HG02852 (cell line): ENCODE data around the gene CCDC160.
"Not testable (repeated sequence)": the region's sequence is repeated elsewhere in the genome, so short reads cannot be mapped to it uniquely, and the experiment has no call there.

Source experiments
- ATAC-seq: cut with Tn5 transposase; IDR thresholded peaks from one replicate; pipeline ENCODE4 v1.9.1; 2021; ENCODE audit warnings: mild to moderate bottlenecking, moderate library complexity; ENCODE audit not compliant: unreplicated experiment

CCDC160 gene

DNA sequence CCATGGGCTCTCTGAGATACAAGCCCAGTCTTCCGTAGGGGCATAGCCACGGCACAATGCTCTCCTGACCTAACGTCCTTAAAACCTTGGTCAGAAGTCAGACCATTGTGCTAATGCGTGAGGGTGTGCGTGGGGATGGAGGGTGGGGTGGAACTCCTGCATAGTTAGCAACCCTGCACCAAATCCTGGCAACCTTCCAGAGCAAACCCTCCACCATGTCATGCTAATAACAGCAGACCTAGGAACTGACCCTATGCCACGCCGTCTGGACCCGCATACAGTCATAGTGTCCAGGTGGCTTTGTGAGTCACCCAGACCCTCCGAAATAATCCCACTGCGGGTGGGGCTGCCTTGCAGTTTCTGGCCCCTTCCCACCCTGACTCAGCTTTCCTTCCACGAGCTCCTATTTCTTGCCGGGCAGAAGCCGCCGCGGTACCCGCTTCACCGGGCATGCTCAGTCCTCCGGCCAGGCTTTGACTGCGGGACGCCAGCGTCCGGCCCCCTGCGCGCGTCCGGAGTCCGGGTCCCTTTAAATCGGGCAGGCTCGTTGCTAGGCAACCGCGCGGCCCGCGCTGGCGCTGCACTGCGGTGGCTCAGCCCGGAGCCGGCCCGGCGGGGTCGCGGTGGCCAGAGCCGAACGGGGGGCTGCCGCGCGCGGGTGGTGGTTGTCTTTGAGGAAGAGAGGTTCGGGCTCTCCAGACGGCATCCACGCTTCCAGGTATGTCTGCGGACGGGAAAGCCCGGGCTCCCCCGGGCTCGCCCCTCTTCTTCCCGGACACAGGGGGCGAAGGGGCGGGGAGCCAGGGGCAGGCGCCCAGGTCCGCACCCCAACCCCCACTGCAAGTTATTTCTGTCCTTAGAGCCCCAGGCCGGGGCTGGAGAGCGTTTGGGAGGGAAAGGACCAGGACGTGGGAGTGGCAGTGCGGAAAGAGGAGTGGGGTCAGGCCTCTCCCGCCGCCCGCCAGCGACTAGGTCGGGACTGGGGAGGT, at the start of gene CCDC160:
TSS of gene CCDC160 (plus strand) at position 557 of the 989 bp plus-strand sequence. CDS start 7,619 bp downstream, outside the sequence.
- no peak for ATAC-seq

DNA sequence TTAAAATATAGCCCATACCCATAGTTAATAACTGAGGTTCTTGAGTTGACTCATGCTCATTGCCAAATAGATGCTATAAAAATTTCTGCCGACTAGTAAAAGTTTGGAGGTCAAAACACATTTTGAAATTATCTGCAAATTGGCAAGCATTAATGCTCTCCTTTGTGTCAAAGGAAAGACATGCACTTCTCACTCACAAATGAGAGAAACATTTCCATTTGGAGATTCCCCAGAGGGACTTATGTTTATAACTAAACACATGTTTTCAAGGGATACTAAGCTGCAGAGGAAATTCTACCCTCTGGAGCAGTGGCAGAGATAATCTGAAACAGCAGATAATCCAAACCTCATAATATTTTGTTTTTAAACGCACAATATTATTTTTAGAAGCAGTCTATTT, 45.7 kb upstream of the CCDC160 start:
- ATAC-seq, result no peak

DNA sequence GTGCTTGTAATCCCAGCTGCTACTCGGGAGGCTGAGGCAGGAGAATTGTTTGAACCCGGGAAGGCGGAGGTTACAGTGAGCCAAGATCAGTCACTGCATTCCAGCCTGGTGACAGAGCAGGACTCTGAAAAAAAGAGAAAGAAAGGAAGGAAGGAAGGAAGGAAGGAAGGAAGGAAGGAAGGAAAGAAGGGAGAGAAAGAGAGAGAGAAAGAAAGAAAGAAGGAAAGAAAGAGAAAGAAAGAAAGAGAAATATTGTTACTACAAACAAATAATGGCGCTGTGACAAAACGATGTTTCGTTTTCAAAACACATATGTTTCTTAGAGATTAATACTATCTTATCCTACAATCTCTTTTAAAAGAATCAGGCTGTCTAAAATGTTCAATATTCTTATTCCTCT, 42.1 kb upstream of the CCDC160 start:
- ATAC-seq, result no peak

DNA sequence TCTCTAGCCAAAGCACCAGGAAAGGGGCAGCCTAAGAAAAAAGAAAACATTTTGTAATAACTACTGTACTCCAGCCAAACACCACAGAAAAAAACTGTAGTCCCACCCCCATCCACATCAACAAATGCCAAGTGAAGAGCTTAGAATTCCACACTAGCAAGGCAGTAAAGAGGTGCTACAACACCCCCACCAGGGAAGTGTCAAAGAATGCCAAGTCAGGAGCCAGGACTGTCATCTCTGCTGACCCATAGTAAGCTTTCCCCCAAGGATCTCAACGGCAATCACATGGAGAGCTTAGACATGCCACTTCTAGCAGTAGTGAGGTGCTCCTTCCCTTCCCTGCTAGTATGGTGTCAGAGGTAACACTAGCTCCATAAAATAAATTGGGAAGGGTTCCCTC, 34.4 kb upstream of the CCDC160 start:
- no peak for ATAC-seq

DNA sequence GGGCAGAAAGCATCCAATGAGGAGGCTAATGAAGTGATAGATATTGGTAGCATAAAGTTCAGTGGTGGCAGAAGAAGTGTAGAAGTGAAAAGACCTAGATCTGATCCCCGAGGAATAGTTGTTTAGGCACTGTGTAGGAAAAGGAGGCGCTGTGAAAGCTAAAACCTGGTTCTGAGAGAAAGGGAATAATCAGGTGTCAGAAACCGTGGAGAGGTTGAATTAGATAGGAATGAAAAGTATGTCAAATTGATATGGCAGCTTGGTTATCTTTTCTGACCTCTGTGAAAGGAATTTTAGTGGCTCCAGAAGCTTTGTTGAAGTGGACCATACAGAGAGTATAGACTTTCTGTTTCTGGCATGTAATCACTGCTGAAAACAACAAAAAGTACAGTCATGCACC, 30.8 kb upstream of the CCDC160 start:
- no peak for ATAC-seq

DNA sequence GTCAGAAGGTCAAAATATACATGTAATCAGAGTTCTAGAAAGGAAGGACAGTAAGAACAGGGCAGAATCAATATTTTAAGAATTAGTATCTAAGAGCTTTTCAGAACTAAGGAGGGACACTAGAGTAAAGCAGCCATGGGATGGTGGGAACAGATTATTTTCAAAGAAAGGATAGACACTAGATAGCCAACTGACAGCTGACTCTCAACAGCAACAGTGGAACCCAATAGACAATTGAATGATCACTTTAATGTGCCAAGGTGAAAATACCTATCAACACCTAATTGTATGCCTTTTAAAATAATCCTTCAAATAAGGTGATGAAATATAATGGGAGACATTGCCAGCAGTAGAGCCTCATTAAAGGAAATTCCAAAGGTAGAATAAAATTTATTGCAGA, 26.5 kb upstream of the CCDC160 start:
- ATAC-seq, result no peak

DNA sequence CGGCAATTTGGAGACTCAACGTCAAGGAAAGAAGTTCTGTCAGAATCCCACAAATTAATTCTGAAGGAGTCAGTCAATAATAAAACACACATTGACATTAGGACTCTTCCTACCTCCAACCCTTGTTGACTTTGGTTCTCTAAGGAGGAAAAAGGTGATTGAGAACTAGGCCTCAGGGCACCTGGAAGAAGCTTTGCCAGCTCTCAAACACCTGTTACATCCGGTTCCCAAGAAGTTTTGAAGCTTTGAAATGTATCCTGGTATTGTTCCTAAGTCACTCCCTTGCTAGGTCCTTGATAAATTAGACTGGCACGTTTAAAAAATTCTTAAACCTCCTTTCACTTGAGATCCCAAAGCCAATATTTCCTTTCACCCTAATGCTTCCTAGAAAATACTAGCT, 1.7 kb upstream of the CCDC160 start:
- no peak for ATAC-seq

DNA sequence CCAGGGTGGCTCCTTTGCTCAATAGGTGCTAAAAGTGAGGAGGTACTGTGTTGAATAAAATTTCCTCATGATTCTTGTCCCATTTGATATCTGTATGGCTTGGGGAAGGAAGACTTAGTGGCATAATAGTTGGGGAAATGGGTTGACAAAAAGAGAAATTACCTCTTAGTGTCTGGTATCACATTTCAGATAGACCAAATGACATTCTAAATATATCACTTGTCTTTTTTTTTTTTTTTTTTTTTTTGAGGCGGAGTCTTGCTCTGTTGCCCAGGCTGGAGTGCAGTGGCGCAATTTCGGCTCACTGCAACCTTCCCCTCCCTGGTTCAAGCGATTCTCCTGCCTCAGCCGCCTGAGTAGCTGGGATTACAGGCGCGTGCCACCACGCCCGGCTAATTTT, 1.2 kb downstream of the CCDC160 start:
- ATAC-seq, result not testable (repeated sequence)

DNA sequence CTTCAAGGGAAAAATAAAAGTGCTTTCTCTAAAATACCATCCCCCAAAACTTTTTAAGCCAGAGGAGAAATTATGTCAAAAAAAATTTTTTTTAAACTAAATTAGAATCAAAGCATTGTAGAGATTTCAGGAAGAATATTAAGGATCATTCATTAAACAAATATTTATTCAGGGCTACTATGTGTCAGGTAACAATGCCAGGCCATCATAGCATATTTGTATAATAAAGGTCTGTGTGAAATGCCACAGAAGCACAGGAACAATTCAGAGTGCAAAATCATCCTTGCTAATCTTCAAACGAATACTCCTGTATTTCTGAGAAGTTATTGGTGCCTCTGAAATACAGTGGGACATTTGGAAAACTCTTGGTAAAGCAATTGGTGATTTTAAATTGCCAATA, 2.0 kb downstream of the CCDC160 start:
- no peak for ATAC-seq

DNA sequence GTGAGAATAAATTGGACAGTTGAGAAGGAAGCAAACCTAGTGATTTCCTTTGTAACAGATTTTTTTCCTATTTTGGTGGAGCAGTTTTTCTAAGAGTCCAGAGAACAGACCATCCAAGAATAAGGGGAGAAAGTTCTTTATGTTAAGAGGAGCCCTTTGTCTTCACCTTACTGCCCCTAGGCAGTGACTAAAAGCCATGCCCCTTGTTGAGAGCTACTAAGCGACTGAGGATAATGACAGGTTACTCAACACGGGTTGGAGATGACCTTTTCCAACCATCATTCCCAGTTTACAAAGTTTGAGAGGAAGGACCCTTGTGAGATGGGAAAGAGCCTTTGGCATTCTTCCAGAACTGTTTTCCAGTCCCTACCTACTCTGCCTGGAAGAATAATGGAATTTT, 3.2 kb downstream of the CCDC160 start:
- no peak for ATAC-seq

DNA sequence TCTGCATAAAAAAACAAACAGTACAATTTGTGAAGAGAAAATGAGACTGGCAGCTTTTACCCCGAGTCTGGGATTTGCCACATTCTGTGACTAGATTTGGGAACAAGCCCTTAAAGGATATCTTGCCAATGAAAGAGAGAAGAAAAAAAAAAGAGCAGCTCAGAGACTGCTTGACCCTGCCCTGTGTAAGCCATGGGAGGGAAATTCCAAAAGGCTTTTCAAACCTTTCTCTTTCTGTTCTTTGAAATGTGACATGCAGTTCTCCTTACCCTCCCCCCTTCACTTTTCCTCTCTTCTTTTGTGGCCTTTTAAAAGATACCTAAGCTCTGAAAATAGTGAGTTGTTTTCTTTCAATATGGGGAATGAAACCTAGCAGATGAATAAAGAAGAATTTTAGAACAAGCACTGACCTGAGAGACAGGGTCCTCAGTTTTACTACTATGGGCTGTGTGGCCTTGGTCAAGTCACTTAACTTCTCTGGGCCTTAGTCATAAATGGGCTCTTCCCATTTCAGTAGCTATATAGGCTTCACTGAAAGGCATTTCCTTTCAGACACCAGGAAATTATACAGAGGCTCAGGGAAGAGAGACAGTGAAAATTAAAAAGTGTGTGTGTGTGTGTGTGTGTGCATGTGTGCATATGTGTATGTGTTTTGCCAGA, 5.1 kb downstream of the CCDC160 start:
- ATAC-seq, result no peak

DNA sequence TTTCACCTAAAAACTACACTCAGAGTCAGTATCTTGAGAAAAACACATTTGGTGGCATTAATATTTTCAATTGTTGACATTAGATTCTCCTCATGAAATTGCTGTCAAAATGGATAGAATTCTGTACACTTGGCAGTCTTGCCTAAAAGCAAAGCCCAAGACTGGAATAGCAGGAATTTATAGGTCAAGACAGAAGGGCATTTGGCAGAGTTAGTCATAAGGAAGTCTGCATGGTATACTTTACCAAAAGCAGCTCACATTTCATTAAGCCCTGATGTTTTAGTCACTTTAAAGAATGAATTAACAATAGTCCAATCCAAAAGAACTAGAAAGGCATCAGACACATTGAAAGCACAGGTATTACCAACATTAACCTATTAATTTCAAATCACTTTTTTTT, 7.1 kb downstream of the CCDC160 start:
- no peak for ATAC-seq

DNA sequence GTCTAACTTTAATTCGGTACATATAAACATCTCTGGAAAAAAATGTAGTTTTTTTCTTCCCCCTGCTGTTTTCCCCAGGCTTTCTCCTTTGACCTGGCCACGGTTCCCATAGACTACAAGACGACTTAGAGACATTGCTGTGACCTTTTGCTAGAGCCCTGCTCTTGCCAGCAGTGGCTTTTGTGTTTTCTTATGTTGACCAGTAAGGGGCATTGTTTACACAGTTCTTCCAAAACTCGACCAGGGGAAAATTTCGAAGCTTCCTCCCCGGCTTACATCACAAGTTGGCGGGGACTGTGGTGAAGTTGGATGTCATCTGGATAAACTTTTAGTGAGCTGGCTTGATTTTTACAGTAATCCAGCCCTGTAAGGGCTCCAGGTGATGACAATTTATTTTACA, 9.3 kb downstream of the CCDC160 start:
- ATAC-seq, result no peak

DNA sequence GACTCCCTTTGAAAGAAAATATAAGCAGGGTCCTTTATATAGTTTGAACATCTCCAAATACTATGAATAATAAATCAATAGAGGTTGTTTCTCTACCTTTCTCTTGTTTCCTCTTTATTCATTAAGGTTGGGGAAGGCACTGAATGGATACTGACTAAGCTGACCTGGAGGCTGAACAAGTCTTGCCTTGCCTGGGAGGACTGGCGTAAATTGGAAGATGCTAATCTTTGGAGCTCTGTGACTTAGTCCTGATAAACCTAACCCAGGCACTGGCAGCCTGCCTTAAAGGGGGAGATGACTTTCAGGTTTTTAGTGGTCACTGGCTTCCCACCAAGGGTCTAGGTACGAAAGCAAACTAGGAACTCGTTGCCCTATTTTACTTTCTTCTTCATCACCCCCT, 10.5 kb downstream of the CCDC160 start:
- ATAC-seq, result no peak

DNA sequence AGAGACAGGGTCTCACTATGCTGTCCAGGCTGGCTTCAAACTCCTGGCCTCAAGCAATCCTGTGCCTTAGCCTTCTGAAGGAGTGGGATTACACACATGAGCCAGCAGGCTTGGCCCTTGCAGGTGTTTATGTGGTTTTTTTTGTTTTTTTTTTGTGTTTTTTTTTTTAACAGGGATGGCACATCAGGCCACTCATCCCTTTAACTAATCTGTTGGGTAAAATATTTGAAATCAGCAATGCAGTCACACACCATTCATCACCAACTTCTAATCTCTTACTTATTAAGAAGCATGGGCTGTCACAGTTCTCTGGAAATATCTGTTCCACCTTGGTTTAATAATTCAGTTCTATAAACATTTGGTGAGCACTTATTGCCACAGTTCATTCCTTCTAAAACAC, 12.3 kb downstream of the CCDC160 start:
- ATAC-seq, result no peak

DNA sequence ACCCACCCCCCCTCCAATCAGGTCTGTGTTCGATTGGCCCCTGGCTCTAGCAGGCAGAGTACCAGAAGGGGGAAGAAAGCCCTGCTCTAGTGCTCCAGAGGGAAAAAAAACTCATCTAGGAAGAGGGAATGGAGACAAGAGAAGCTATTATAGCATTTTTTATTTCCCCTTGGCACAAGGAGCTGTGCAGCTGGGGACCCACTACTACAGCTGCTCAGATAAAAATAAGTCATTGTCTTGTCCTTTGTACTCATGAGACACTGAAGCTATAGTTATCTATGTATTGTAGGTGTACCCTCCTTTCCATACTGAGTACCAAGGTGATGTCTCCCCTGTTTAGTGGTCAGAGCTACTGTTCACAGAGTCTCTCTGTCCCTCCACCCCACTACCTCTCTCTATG, 14.3 kb downstream of the CCDC160 start:
- no peak for ATAC-seq

DNA sequence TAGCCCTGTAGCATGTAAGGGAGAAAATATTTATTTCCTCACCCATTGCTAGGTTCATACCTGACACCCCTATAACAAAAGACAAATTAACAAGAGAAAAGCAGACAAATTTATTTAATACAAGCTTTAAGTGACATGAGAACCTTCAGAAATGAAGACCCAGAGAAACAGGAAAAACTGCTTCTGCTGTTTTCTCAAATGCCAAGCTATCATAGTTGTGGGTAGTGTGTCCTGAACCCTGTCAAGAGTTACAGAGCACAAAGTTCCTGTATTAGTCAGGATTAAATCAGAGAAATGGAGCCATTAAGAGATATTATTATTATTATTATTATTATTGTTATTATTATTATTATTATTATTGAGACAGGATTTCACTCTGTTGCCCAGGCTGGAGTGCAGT, 17.5 kb downstream of the CCDC160 start:
- ATAC-seq, result no peak

DNA sequence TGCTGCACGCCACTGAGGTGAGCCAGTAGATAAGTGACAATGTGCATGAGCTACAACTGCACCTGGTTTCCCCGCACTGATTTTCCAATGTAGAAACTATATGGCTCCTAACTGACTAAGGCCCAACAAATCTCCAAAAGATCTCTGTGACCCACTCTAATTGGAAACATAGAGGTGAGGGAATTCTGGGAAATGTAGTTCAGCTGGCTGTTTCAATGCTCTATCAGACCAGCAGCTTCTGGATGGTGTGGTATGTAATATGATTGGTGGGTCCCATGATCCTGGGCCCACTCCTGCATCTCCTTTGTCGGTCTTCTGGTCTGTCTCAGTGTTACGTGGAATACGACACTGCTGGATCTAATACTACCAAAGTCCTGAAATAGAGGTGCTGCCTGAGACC, 18.6 kb downstream of the CCDC160 start:
- no peak for ATAC-seq

DNA sequence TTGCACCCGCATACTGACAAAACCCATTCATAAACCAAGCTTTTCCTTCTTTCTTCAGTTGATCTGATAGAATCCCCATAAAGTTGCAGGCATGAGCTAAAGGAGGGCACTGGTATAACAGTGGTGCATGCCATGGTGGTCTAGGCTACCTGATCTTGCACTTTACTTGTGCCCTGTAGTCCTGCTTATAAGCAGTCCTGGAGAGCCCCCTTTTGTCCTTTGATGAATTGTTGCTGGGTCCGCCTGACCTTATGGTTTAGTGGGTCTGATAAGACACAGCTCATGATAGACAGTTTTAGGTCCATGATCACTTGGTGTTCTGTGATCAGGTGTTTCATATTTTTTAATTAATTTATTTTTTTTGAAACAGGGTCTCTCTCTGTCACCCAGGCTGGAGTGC, 19.7 kb downstream of the CCDC160 start:
- no peak for ATAC-seq

DNA sequence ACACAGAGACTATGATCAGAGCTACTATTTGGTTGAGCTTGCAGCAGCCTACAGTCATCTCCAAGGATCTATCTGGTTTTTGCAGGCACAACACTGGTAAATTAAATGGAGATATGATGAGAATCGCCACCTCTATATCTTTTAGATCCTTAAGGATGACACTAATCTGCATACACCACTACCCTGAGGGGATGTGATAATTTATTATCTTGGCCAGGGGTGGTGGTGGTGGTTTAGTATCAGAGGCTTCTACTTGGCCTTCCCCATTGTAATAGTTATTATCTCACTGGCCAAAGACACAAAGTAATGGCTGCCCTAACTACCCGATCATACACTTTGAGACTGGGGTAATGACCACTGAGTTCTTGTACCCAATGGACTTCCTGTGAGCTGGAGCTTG, 21.2 kb downstream of the CCDC160 start:
- no peak for ATAC-seq

DNA sequence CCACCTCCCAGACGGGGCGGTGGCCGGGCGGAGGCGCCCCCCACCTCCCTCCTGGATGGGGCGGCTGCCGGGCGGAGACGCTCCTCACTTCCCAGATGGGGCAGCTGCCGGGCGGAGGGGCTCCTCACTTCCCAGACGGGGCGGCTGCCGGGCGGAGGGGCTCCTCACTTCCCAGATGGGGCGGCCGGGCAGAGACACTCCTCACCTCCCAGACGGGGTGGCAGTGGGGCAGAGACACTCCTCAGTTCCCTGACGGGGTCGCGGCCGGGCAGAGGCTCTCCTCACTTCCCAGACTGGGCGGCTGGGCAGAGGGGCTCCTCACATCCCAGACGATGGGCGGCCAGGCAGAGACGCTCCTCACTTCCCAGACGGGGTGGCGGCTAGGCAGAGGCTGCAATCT, 49.0 kb downstream of the CCDC160 start:
- ATAC-seq, result not testable (repeated sequence)

DNA sequence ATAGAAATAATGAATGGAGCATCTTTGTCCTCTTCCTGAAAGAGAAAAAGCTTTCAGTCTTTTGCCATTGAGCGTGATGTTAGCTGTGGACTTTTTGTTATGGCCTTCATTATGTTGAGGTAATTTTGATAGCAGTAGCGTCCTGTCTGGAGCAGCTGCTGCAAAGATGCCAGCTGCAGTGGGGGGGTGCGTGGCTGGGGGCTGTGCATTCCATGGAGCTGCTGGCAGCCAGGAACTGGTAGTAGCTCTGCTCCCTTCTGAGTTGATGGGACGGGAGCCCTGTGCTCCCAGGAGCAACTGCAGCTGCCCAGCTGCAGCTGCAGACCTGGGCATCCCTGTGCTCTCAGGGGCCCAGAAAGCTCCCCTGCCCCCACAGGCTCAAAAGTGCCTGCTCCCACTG, 50.4 kb downstream of the CCDC160 start:
- ATAC-seq, result no peak
